Fibroblast of skin of right biceps (primary cell): ENCODE measurements around the gene PCDHGA9.
"Not testable (repeated sequence)": the region's sequence is repeated elsewhere in the genome, so short reads cannot be mapped to it uniquely, and the experiment has no call there.

Experiments used
- DNase-seq: peaks from one replicate; pipeline ENCODE4 v3.0.0-alpha.2; 2013

PCDHGA9 gene

DNA sequence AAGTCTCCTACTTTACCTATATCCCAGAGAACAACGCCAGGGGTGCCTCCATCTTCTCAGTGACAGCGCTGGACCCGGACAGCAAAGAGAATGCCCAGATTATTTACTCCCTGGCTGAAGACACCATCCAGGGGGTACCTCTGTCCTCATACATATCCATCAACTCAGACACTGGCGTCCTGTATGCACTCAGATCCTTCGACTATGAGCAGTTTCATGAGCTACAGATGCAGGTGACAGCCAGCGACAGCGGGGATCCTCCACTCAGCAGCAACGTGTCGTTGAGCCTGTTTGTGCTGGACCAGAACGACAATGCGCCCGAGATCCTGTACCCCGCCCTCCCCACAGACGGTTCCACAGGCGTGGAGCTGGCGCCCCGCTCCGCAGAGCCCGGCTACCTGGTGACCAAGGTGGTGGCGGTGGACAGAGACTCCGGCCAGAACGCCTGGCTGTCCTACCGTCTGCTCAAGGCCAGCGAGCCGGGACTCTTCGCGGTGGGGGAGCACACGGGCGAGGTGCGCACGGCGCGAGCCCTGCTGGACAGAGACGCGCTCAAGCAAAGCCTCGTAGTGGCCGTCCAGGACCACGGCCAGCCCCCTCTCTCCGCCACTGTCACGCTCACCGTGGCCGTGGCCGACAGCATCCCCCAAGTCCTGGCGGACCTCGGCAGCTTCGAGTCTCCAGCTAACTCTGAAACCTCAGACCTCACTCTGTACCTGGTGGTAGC is 12.1 kb downstream of the PCDHGA9 start:
- DNase-seq, result not testable (repeated sequence)

GRCh38 chr5:141415275-141415618 is 12.7 kb downstream of the PCDHGA9 start:
- DNase-seq, result not testable (repeated sequence)

- DNase-seq, result peak; percentile 85
These were observed 15.1 kb downstream of the PCDHGA9 start, which contains the start of gene PCDHGB7 for GRCh38 chr5:141417494-141418172. Gene PCDHGB7 (plus strand): TSS chr5:141417677. CDS start chr5:141417860, 183 bp downstream.

GRCh38 chr5:141419074-141419880 is 16.7 kb downstream of the PCDHGA9 start:
- no peak for DNase-seq

GRCh38 chr5:141420855-141421488 is 18.4 kb downstream of the PCDHGA9 start, which contains the start of gene PCDHGA11:
Gene PCDHGA11 (plus strand): TSS chr5:141421051. CDS start chr5:141421228, 177 bp downstream.
- peak; percentile 79 for DNase-seq

DNA sequence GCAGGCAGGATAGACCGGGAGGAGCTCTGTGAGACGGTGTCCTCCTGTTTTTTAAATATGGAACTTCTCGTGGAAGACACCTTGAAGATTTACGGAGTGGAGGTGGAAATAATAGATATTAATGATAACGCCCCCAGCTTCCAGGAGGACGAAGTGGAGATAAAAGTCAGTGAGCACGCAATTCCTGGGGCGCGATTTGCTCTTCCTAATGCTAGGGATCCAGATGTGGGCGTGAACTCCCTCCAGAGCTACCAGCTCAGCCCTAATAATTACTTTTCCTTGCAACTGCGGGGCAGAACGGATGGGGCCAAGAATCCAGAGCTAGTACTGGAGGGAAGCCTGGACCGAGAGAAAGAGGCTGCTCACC is 18.9 kb downstream of the PCDHGA9 start:
- DNase-seq, result no peak

- no peak for DNase-seq
These were observed 20.2 kb downstream of the PCDHGA9 start for GRCh38 chr5:141422742-141423291.

DNA sequence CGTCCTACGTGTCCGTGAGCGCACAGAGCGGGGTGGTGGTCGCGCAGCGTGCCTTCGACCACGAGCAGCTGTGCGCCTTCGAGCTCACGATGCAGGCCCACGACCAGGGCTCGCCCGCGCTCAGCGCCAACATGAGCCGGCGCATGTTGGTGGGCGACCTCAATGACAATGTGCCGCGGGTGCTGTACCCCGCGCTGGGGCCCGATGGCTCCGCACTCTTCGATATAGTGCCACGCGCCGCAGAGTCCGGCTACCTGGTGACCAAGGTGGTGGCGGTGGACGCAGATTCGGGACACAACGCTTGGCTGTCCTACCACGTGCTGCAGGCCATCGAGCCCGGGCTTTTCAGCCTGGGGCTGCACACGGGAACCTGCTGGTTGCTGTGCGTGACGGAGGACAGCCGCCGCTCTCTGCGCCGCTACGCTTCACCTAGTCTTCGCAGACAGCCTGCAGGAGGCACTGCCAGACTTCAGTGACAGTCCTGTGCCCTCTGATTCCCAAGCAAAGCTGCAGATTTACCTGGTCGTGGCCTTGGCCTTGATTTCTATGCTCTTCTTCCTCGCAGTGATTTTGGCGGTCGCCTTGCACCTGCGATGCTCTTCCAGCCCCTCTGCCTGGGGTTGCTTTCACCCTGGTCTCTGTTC is 25.3 kb downstream of the PCDHGA9 start:
- no peak for DNase-seq

GRCh38 chr5:141430332-141431113 is 27.9 kb downstream of the PCDHGA9 start, which contains the start of gene PCDHGA12:
Gene PCDHGA12 (plus strand): TSS chr5:141430507. CDS start chr5:141430760, 253 bp downstream.
- peak; percentile 95 for DNase-seq

- peak; percentile 62 for DNase-seq
These were observed 28.7 kb downstream of the PCDHGA9 start for GRCh38 chr5:141431286-141431685.

DNA sequence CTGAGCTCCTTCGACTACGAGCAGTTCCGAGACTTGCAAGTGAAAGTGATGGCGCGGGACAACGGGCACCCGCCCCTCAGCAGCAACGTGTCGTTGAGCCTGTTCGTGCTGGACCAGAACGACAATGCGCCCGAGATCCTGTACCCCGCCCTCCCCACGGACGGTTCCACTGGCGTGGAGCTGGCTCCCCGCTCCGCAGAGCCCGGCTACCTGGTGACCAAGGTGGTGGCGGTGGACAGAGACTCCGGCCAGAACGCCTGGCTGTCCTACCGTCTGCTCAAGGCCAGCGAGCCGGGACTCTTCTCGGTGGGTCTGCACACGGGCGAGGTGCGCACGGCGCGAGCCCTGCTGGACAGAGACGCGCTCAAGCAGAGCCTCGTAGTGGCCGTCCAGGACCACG is 29.7 kb downstream of the PCDHGA9 start:
- DNase-seq, result not testable (repeated sequence)

- DNase-seq, result not testable (repeated sequence)
These were observed 30.1 kb downstream of the PCDHGA9 start for GRCh38 chr5:141432726-141433125.

GRCh38 chr5:141434006-141434405 is 31.4 kb downstream of the PCDHGA9 start:
- peak; percentile 29 for DNase-seq

GRCh38 chr5:141437221-141437620 is 34.6 kb downstream of the PCDHGA9 start:
- peak; percentile 57 for DNase-seq

GRCh38 chr5:141439411-141440141 is 37.0 kb downstream of the PCDHGA9 start:
- peak; percentile 55 for DNase-seq

DNA sequence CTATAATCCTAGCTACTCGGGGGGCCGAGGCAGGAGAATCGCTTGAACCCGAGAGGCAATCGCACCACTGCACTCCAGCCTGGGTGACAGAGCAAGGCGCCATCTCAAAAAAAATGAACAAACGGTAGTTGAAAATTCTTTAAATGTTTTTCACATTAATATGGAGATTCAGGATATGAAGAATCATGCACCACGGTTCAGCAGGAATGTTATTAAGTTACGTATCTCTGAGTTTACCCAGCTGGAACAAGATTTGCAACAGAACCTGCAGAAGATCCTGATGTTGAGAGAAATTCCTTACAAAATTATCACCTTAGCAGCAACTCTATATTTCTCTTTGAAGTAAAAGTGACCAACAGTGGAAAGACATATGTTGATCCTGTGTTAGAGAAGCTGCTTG is 37.8 kb downstream of the PCDHGA9 start:
- DNase-seq, result no peak

GRCh38 chr5:141441571-141442170 is 39.1 kb downstream of the PCDHGA9 start:
- no peak for DNase-seq
